K562 (cell line): Measurements from ENCODE around the gene ZBTB46. TPM values are rescaled to one million over a fixed set of nuclear protein-coding genes. Genes with fewer than 3 reads are reported as not detected.
A peak's percentile ranks its signal among the peaks of the same experiment; 100 is the strongest.

Experiments
- BRD9 ChIP-seq: fragments of 450-650 bp; IDR thresholded peaks from 2 replicates; pipeline ENCODE4 v1.6.1; 2018; ENCODE audit warnings: low read depth; ENCODE audit not compliant: partially characterized antibody
- EZH2 ChIP-seq: IDR thresholded peaks from 2 replicates; pipeline ENCODE4 v1.6.1; 2012; ENCODE audit warnings: low read depth, mild to moderate bottlenecking, inconsistent platforms, low read length, borderline replicate concordance
- MYC ChIP-seq, 2 experiments: fragments of 250-450 bp in 1 of 2; sonication (Bioruptor Pico) in 1 of 2; IDR thresholded peaks; 2 replicates each; pipeline versions ENCODE4 v1.5.1 to v1.6.1; 2012 to 2021; ENCODE audit warnings: low read depth in 2 of 2, borderline replicate concordance in 1 of 2, improper control_type of control experiment in 1 of 2, low read length in 1 of 2, mild to moderate bottlenecking in 1 of 2, moderate library complexity in 1 of 2
- RHOXF2B ChIP-seq: fragments of 250-450 bp; sonication (Bioruptor Pico); conservative IDR thresholded peaks from 2 replicates; pipeline ENCODE4 v1.5.1; 2021
- SMAD1 ChIP-seq: fragments of 150-350 bp; IDR thresholded peaks from 2 replicates; pipeline ENCODE4 v1.6.1; 2014; ENCODE audit warnings: low read length, low read depth; ENCODE audit not compliant: partially characterized antibody
- SPI1 ChIP-seq: IDR thresholded peaks from 2 replicates; pipeline ENCODE4 v1.6.1; 2011; ENCODE audit warnings: low read depth, low read length, control low read depth, borderline replicate concordance
- SREBF2 ChIP-seq: sonication (generic); formaldehyde crosslinking; IDR thresholded peaks from 2 replicates; pipeline ENCODE4 v1.4.0; 2020; ENCODE audit warnings: mild to moderate bottlenecking, missing genetic modification reagents
- TOE1 ChIP-seq, 2 experiments: fragments of 450-650 bp in 1 of 2; sonication (generic) in 1 of 2; formaldehyde crosslinking in 1 of 2; IDR thresholded peaks; 2 replicates each; pipeline versions ENCODE4 v1.7.1 to v1.8.0; 2016 to 2022; ENCODE audit warnings: borderline replicate concordance in 2 of 2, mild to moderate bottlenecking in 2 of 2, antibody characterized with exemption in 1 of 2, inconsistent platforms in 1 of 2, low read depth in 1 of 2, missing genetic modification reagents in 1 of 2, moderate library complexity in 1 of 2
- ZNF143 ChIP-seq: sonication (generic); formaldehyde crosslinking; IDR thresholded peaks from 2 replicates; pipeline ENCODE4 v1.9.0; 2022; ENCODE audit warnings: mild to moderate bottlenecking, missing genetic modification reagents
- ZNF232 ChIP-seq: sonication (generic); formaldehyde crosslinking; IDR thresholded peaks from 2 replicates; pipeline ENCODE4 v1.8.0; 2022; ENCODE audit warnings: mild to moderate bottlenecking, missing genetic modification reagents
- ZNF431 ChIP-seq: sonication (generic); formaldehyde crosslinking; IDR thresholded peaks from 2 replicates; pipeline ENCODE4 v1.8.0; 2022; ENCODE audit warnings: mild to moderate bottlenecking, missing genetic modification reagents
- polyA plus RNA-seq, 8 experiments: library from polyadenylated mRNA; depleted of rRNA in 4 of 8; stranded (reverse) in 5 of 8; unstranded in 3 of 8; fragments of >200 nt; fragmentation: Nextera tagmentation in 2 of 8; fragmentation: Illumina TruSeq in 1 of 8; extraction: Ambion mirVana in 2 of 8; extraction: Trizol in 1 of 8; gene quantifications; 2 replicates each; pipeline versions ENCODE4 v1.2.1 to v1.2.3, GENCODE V29; 2011 to 2014; ENCODE audit warnings: inconsistent platforms in 1 of 8, missing spikeins in 1 of 8
- total RNA-seq, 7 experiments: library from RNA; depleted of rRNA in 6 of 7; stranded (reverse); fragments of >200 nt in 6 of 7; fragmentation: Illumina TruSeq in 2 of 7; extraction: Trizol in 2 of 7; gene quantifications; 2 replicates each; pipeline versions ENCODE4 v1.2.1 to v1.2.3, GENCODE V29; 2011 to 2021; ENCODE audit warnings: low replicate concordance in 1 of 7
- TF ChIP-seq, protein P1 (sequence below): sonication (generic); formaldehyde crosslinking; IDR thresholded peaks from 2 replicates; pipeline ENCODE4 v1.8.1; 2023; ENCODE audit warnings: missing genetic modification reagents, mild to moderate bottlenecking, borderline replicate concordance
- TF ChIP-seq, protein P2 (sequence below): fragments of 250-450 bp; sonication (Bioruptor Pico); IDR thresholded peaks from 2 replicates; pipeline ENCODE4 v1.8.0; 2022; ENCODE audit warnings: moderate library complexity, mild to moderate bottlenecking, inconsistent platforms
- TF ChIP-seq, protein P3 (sequence below): fragments of 250-450 bp; sonication (Bioruptor Pico); IDR thresholded peaks from 2 replicates; pipeline ENCODE4 v1.8.0; 2021; ENCODE audit warnings: mild to moderate bottlenecking, moderate library complexity
- TF ChIP-seq, protein P4 (sequence below): fragments of 250-450 bp; sonication (Bioruptor Pico); IDR thresholded peaks from 2 replicates; pipeline ENCODE4 v1.9.0; 2021; ENCODE audit warnings: mild to moderate bottlenecking

ZBTB46 gene
- total and polyA plus RNA-seq, 9 of the 15 experiments (the other 6 are each of a cell fraction or from before 2014, with no cell fraction given): 0.29 to 4.1 (median 1.1) TPM

DNA sequence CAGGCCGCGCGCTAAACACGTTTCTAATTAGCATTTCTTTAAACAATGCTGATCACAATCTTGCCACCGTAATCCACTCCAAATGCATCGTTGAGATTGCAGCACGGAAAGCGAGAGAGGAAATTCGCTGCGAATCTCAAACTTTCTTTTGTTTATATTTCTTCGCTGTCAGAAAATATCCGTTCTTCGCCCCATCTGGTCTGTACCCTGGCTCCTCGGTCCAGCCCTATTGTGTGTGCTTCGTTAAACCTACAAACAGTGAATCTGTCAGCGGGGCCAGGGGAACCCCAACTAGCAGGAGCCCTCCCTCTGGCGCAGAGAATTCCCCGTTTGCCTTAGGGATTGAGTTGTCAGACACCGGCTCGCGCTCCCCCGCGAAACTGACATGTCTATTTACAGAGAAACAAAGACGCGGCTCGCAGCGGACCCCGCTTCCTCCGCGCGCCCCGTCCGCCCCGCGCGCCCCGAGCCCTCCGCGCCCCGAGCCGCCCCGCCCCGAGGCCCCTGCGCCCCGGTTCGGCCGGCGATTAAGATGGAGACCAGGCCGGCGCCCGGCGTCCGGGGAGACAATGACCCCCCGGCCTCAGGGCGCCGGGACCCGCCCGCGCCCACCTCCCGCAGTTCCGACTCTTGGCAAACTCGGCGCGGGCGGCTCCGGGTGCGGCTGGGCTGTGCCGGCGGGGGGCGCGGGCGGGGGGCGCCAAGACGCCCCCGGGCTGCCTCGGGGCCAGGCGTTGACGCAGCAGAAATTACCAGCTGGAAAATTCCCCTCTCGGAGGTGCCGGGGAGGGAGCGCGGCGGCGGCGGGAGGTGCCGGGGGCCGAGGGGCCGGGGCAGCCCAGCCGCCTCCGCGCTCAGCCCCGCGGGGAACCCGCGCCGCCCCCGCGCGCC is 874 bp downstream of the ZBTB46 start (continued):
- TF ChIP-seq, protein P1, sequence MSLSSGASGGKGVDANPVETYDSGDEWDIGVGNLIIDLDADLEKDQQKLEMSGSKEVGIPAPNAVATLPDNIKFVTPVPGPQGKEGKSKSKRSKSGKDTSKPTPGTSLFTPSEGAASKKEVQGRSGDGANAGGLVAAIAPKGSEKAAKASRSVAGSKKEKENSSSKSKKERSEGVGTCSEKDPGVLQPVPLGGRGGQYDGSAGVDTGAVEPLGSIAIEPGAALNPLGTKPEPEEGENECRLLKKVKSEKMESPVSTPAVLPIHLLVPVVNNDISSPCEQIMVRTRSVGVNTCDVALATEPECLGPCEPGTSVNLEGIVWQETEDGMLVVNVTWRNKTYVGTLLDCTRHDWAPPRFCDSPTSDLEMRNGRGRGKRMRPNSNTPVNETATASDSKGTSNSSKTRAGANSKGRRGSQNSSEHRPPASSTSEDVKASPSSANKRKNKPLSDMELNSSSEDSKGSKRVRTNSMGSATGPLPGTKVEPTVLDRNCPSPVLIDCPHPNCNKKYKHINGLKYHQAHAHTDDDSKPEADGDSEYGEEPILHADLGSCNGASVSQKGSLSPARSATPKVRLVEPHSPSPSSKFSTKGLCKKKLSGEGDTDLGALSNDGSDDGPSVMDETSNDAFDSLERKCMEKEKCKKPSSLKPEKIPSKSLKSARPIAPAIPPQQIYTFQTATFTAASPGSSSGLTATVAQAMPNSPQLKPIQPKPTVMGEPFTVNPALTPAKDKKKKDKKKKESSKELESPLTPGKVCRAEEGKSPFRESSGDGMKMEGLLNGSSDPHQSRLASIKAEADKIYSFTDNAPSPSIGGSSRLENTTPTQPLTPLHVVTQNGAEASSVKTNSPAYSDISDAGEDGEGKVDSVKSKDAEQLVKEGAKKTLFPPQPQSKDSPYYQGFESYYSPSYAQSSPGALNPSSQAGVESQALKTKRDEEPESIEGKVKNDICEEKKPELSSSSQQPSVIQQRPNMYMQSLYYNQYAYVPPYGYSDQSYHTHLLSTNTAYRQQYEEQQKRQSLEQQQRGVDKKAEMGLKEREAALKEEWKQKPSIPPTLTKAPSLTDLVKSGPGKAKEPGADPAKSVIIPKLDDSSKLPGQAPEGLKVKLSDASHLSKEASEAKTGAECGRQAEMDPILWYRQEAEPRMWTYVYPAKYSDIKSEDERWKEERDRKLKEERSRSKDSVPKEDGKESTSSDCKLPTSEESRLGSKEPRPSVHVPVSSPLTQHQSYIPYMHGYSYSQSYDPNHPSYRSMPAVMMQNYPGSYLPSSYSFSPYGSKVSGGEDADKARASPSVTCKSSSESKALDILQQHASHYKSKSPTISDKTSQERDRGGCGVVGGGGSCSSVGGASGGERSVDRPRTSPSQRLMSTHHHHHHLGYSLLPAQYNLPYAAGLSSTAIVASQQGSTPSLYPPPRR: no peak
- no peak for TF ChIP-seq ZNF232
- no peak for TF ChIP-seq ZNF143 (CRISPR knock-in tag)
- no peak for TF ChIP-seq MYC (IDR thresholded peaks at IDR 0.05; ENCODE audit: low read depth, low read length)
- TF ChIP-seq MYC (CRISPR knock-in tag; IDR thresholded peaks at IDR 0.05; ENCODE audit: borderline replicate concordance, low read depth): no peak
- TF ChIP-seq, protein P2, sequence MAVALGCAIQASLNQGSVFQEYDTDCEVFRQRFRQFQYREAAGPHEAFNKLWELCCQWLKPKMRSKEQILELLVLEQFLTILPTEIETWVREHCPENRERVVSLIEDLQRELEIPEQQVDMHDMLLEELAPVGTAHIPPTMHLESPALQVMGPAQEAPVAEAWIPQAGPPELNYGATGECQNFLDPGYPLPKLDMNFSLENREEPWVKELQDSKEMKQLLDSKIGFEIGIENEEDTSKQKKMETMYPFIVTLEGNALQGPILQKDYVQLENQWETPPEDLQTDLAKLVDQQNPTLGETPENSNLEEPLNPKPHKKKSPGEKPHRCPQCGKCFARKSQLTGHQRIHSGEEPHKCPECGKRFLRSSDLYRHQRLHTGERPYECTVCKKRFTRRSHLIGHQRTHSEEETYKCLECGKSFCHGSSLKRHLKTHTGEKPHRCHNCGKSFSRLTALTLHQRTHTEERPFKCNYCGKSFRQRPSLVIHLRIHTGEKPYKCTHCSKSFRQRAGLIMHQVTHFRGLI (CRISPR knock-in tag): no peak
- TF ChIP-seq SREBF2: no peak
- TF ChIP-seq, protein P3, sequence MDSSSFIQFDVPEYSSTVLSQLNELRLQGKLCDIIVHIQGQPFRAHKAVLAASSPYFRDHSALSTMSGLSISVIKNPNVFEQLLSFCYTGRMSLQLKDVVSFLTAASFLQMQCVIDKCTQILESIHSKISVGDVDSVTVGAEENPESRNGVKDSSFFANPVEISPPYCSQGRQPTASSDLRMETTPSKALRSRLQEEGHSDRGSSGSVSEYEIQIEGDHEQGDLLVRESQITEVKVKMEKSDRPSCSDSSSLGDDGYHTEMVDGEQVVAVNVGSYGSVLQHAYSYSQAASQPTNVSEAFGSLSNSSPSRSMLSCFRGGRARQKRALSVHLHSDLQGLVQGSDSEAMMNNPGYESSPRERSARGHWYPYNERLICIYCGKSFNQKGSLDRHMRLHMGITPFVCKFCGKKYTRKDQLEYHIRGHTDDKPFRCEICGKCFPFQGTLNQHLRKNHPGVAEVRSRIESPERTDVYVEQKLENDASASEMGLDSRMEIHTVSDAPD: no peak
- no peak for TF ChIP-seq TOE1 (IDR thresholded peaks at IDR 0.05; ENCODE audit: borderline replicate concordance)
- no peak for TF ChIP-seq TOE1 (CRISPR knock-in tag; IDR thresholded peaks at IDR 0.05; ENCODE audit: borderline replicate concordance, low read depth)
- TF ChIP-seq ZNF431 (CRISPR knock-in tag): no peak
- no peak for TF ChIP-seq BRD9
- TF ChIP-seq SMAD1: no peak
- TF ChIP-seq RHOXF2B: no peak
- TF ChIP-seq SPI1: no peak
- TF ChIP-seq EZH2: 0 out of 2 replicates have a peak, but pooled peaks have one; percentile 63
- TF ChIP-seq, protein P4, sequence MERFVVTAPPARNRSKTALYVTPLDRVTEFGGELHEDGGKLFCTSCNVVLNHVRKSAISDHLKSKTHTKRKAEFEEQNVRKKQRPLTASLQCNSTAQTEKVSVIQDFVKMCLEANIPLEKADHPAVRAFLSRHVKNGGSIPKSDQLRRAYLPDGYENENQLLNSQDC (CRISPR knock-in tag): no peak
